GM12878 (cell line): ENCODE results near the gene KLHL26.

ENCODE experiments used
- CBX5 ChIP-seq: sonication (generic); IDR thresholded peaks from 2 replicates; pipeline ENCODE4 v1.6.1; 2016; ENCODE audit warnings: low read depth, moderate library complexity, mild to moderate bottlenecking, inconsistent platforms
- CREM ChIP-seq: IDR thresholded peaks from 2 replicates; pipeline ENCODE4 v1.6.1; 2014; ENCODE audit warnings: antibody characterized with exemption, low read depth
- HDGF ChIP-seq: fragments of 450-650 bp; IDR thresholded peaks from 2 replicates; pipeline ENCODE4 v1.6.1; 2016; ENCODE audit warnings: antibody characterized with exemption
- JUND ChIP-seq: IDR thresholded peaks from 2 replicates; pipeline ENCODE4 v1.6.1; 2012; ENCODE audit warnings: low read depth, mild to moderate bottlenecking, low read length, improper control_type of control experiment, moderate library complexity
- NR2C2 ChIP-seq: IDR thresholded peaks from 2 replicates; pipeline ENCODE4 v1.6.1; 2011; ENCODE audit warnings: borderline replicate concordance, low read depth; ENCODE audit not compliant: control insufficient read depth, insufficient read length
- POLR2A ChIP-seq: IDR thresholded peaks from 2 replicates; pipeline ENCODE4 v1.6.1; 2011; ENCODE audit warnings: low read depth, mild to moderate bottlenecking, low read length
- ZNF274 ChIP-seq: IDR thresholded peaks from one replicate; pipeline ENCODE4 v1.8.0; 2011; ENCODE audit not compliant: insufficient read length, insufficient read depth
- TF ChIP-seq, protein P1 (sequence below), 3 experiments: IDR thresholded peaks in 2 of 3; conservative IDR thresholded peaks in 1 of 3; 2 replicates each; pipeline ENCODE4 v1.5.1; 2011; ENCODE audit warnings: low read depth in 3 of 3, low read length in 3 of 3, mild to moderate bottlenecking in 3 of 3, control low read depth in 2 of 3, moderate library complexity in 2 of 3, inconsistent platforms in 1 of 3, mixed read lengths in 1 of 3; ENCODE audit not compliant: control insufficient read depth in 2 of 3, insufficient read depth in 1 of 3; ENCODE audit errors: extremely low read depth in 1 of 3

DNA sequence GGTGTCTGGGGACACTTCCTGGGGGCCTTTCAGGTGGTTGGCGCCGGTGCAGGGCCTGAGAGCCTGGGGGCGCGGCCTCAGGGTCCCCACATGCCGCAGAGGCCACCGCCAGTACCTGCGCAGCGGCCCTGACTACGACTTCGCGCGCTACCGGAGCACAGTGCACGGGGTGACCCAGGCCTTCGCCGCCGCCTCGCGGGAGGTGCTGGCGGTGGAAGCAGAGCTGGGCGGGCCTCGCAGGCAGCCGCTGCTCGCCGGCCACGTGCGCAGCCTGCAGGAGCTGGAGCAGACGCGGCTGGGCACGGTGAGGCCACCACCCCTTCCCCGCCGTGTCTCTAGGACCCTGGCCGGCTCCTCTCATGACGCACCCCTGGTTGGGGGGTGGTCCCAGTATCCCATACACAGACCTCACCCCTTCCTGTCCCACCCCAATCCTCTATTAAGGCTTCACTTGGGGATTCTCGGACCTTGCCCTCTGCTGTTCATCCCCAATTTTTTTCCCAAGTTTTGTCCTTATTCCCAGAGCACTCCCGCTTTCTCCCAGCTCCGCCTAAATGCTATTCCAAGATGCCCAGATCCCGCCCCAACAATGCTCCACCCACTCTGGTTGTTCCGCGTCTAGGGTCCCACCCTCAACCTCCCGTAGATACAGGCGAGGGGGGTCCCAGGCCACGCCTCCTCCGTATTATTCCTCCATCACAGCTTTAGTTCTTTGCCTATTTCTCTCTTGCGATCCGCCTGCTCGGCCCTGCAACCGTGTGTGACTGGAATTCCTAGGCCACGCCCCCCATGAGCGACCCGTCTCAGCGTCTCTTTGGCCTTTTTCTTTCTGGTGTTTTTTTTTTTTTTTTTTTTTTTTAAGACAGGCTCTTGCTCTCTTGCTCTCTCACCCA is 47.2 kb upstream of the KLHL26 start:
- no peak; the same call in 1 of the 2 replicates for TF ChIP-seq POLR2A
- TF ChIP-seq JUND: no peak
- TF ChIP-seq CBX5: no peak
- TF ChIP-seq HDGF: no peak; the same call in 1 of the 2 replicates
- TF ChIP-seq CREM: no peak
- TF ChIP-seq, protein P1, sequence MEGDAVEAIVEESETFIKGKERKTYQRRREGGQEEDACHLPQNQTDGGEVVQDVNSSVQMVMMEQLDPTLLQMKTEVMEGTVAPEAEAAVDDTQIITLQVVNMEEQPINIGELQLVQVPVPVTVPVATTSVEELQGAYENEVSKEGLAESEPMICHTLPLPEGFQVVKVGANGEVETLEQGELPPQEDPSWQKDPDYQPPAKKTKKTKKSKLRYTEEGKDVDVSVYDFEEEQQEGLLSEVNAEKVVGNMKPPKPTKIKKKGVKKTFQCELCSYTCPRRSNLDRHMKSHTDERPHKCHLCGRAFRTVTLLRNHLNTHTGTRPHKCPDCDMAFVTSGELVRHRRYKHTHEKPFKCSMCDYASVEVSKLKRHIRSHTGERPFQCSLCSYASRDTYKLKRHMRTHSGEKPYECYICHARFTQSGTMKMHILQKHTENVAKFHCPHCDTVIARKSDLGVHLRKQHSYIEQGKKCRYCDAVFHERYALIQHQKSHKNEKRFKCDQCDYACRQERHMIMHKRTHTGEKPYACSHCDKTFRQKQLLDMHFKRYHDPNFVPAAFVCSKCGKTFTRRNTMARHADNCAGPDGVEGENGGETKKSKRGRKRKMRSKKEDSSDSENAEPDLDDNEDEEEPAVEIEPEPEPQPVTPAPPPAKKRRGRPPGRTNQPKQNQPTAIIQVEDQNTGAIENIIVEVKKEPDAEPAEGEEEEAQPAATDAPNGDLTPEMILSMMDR (IDR thresholded peaks at IDR 0.05 in 2 of 3, conservative IDR thresholded peaks at IDR 0.05 in 1 of 3; ENCODE audit: control insufficient read depth in 2 of 3, extremely low read depth in 1 of 3, insufficient read depth in 1 of 3, low read depth in 3 of 3, low read length in 3 of 3): peak; percentile 4 to 24 (median 11); a peak in 1 of 6 replicates
- TF ChIP-seq NR2C2: no peak
- TF ChIP-seq ZNF274: no peak
